ENCODE measurements around the gene NOL12. TPM values are rescaled to one million over a fixed set of nuclear protein-coding genes. Genes with fewer than 3 reads are reported as not detected.

NOL12 gene
- total RNA-seq, 1 donor from 2014 or later = 18.1 TPM

DNA sequence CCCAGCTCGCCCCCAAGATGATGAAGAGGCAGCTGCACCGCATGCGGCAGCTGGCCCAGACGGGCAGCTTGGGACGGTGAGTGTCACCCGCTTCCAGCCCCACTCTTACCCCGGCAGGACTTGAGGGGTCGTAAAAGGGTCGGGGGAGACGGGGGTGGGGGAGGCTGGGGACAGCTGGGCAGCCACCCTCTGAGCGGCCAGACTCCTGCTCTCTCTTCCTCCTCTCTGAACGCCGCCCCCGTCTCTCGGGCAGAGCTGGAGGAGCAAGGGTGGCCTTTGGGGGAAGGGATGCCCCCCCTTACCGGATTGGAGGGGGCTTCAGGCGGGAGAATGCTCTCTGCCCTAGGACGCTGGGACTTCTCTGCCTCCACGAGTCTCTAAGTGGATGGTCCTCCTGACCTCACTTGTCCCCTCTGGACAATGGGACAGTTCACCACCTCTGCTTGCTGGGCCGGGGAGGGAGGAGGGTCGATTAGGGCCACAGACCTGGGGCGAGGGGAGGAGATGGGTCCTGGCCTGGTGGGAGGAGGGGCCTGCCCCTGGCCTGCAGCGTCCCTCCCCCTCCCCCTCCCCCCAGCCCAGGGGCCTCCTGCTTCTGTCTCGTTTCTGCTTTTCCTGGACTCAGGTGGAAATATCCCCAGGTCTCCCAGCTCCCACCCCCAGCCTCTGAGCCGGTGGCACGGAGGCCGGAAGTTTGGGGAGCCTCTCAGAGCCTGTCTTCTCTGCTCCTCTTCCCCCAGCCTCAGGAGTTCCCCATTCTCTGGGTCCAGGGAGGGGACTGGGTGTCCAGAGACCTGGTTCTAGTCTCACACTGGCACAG lies 46.2 kb upstream of the NOL12 start:
- Histone ChIP-seq H3K4me1 (ENCODE audit: insufficient read depth, low read length) (peaks cover 29% of the 10 kb centered on the region), H3K9ac (ENCODE audit: low read length) (peak overlapping the region; percentile 75), H3K36me3 (ENCODE audit: insufficient read depth, low read length) (no peaks in the 10 kb centered on the region), H3K9me3 (ENCODE audit: insufficient read depth, low read depth, low read length) (no peaks in the 10 kb centered on the region), H3K4me2 (ENCODE audit: low read length) (peak overlapping the region; percentile 97), H3K4me3 (ENCODE audit: insufficient read depth, low read depth, low read length) (peak overlapping the region; percentile 57), H4K20me1 (ENCODE audit: insufficient read depth, low read length) (peaks cover 10% of the 10 kb centered on the region), H3K79me2 (ENCODE audit: insufficient read depth, low read length) (peaks cover 4% of the 10 kb centered on the region), H3K27ac (ENCODE audit: low read depth, low read length) (no peak overlapping the region), H2AFZ (ENCODE audit: low read depth, low read length) (peak overlapping the region; percentile 31), H3K27me3 (ENCODE audit: insufficient read depth, low read length) (no peaks in the 10 kb centered on the region)
- H3K9me3 Mint-ChIP-seq (ENCODE audit: unreplicated experiment) = no peaks in the 10 kb centered on the region
- no peaks in the 10 kb centered on the region for H3K27me3 Mint-ChIP-seq (ENCODE audit: low read depth, unreplicated experiment)
- no peak for DNase-seq (ENCODE audit: low read depth)
- no peak for TF ChIP-seq EZH2 (IDR thresholded peaks at IDR 0.05; ENCODE audit: insufficient read depth, low read length)
- TF ChIP-seq, protein P1, sequence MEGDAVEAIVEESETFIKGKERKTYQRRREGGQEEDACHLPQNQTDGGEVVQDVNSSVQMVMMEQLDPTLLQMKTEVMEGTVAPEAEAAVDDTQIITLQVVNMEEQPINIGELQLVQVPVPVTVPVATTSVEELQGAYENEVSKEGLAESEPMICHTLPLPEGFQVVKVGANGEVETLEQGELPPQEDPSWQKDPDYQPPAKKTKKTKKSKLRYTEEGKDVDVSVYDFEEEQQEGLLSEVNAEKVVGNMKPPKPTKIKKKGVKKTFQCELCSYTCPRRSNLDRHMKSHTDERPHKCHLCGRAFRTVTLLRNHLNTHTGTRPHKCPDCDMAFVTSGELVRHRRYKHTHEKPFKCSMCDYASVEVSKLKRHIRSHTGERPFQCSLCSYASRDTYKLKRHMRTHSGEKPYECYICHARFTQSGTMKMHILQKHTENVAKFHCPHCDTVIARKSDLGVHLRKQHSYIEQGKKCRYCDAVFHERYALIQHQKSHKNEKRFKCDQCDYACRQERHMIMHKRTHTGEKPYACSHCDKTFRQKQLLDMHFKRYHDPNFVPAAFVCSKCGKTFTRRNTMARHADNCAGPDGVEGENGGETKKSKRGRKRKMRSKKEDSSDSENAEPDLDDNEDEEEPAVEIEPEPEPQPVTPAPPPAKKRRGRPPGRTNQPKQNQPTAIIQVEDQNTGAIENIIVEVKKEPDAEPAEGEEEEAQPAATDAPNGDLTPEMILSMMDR (IDR thresholded peaks at IDR 0.05; ENCODE audit: insufficient read depth, low read depth, low read length) = no peak
- no peak for FAIRE-seq
- no peak overlapping the region for H3K27ac Mint-ChIP-seq (ENCODE audit: unreplicated experiment)
- peaks cover 23% of the 10 kb centered on the region for H3K4me1 Mint-ChIP-seq (ENCODE audit: low read depth, unreplicated experiment)
- H3K36me3 Mint-ChIP-seq (ENCODE audit: low read depth, unreplicated experiment) = peaks cover 4% of the 10 kb centered on the region
- H3K4me3 Mint-ChIP-seq (ENCODE audit: unreplicated experiment) = peak overlapping the region; percentile 87

DNA sequence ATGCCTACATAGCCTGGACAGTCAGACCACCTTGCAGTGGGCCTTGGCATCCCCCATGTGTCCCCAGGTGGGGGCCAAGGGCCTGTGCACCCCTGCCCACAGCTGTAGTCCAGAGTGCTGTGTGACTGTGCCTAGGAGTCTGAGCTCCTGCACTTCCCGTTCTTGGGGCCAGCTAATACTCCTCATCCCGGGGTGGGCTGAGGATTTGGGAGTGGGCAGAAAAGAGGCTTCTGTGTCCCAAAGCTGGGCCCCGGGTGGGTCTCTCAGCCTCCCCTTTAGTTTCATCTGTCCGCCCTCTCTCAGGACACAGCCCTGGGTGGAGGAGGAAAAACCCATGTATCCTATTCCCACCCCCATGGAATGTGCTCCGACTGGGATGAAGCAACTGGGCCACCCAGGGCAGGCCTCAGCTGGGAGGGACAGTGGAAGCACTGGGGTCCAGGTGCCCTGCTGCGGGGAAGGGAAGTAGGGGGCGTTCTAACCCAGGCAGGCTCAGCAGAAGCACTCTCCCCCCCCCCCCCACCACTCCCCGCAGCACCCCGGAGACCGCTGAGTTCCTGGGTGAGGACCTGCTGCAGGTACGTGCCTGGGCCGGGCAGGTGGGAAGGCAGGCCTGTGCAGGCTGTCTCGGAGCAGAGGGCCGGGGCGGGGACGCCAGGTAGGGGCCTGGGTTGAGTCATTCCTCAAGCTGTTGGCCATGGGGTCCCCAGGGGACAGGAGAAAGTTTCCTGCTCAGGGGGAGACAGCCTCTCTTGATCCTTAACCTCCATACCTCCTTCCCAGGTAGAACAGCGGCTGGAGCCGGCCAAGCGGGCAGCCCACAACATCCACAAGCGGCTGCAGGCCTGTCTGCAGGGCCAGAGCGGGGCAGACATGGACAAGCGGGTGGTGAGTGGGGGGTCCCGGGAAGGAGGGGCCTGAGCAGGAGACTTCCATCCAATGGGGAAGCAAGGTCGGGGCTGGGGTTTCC lies 45.3 kb upstream of the NOL12 start:
- H3K4me2 ChIP-seq (ENCODE audit: low read length) = peak overlapping the region; percentile 97
- H3K4me3 ChIP-seq (ENCODE audit: insufficient read depth, low read depth, low read length) = peak overlapping the region; percentile 57
- FAIRE-seq = no peak
- H3K4me1 ChIP-seq (ENCODE audit: insufficient read depth, low read length) = peaks cover 27% of the 10 kb centered on the region
- H3K27ac ChIP-seq (ENCODE audit: low read depth, low read length) = no peak overlapping the region
- H3K36me3 ChIP-seq (ENCODE audit: insufficient read depth, low read length) = no peaks in the 10 kb centered on the region
- peak overlapping the region; percentile 87 for H3K4me3 Mint-ChIP-seq (ENCODE audit: unreplicated experiment)
- H3K4me1 Mint-ChIP-seq (ENCODE audit: low read depth, unreplicated experiment) = peaks cover 18% of the 10 kb centered on the region
- no peaks in the 10 kb centered on the region for H3K9me3 ChIP-seq (ENCODE audit: insufficient read depth, low read depth, low read length)
- H3K36me3 Mint-ChIP-seq (ENCODE audit: low read depth, unreplicated experiment) = peaks cover 4% of the 10 kb centered on the region
- no peak overlapping the region for H3K27ac Mint-ChIP-seq (ENCODE audit: unreplicated experiment)
- peaks cover 10% of the 10 kb centered on the region for H4K20me1 ChIP-seq (ENCODE audit: insufficient read depth, low read length)
- no peaks in the 10 kb centered on the region for H3K9me3 Mint-ChIP-seq (ENCODE audit: unreplicated experiment)
- no peaks in the 10 kb centered on the region for H3K27me3 ChIP-seq (ENCODE audit: insufficient read depth, low read length)
- TF ChIP-seq, protein P1 (IDR thresholded peaks at IDR 0.05; ENCODE audit: insufficient read depth, low read depth, low read length) = no peak
- TF ChIP-seq EZH2 (IDR thresholded peaks at IDR 0.05; ENCODE audit: insufficient read depth, low read length) = no peak
- no peaks in the 10 kb centered on the region for H3K27me3 Mint-ChIP-seq (ENCODE audit: low read depth, unreplicated experiment)
- peaks cover 4% of the 10 kb centered on the region for H3K79me2 ChIP-seq (ENCODE audit: insufficient read depth, low read length)
- H2AFZ ChIP-seq (ENCODE audit: low read depth, low read length) = no peak overlapping the region
- DNase-seq (ENCODE audit: low read depth) = no peak
- peak overlapping the region; percentile 75 for H3K9ac ChIP-seq (ENCODE audit: low read length)

Data from astrocyte (in vitro differentiated cells and primary cell).